ENCODE data around the gene GALNS. TPM values are rescaled to one million over a fixed set of nuclear protein-coding genes. Genes with fewer than 3 reads are reported as not detected.

Gene GALNS
- total and polyA plus RNA-seq, 7 experiments from 2014 or later, result 9.8 to 64.3 (median 49.7) TPM

GRCh38 chr16:88764913-88765349 is 91.8 kb downstream of the GALNS start:
- Mint-ChIP-seq H3K36me3 (no peaks in the 10 kb centered on the region), H3K4me1 (peaks cover 6 to 25% (median 17%) of the 10 kb centered on the region in 7 donors), H3K27ac (no peak overlapping the region), H3K9me3 (peaks cover 0 to 2% (median 0%) of the 10 kb centered on the region in 11 donors), H3K4me3 (no peak overlapping the region), H3K27me3 (no peaks in the 10 kb centered on the region)
- Histone ChIP-seq H3K9me3 (ENCODE audit: control insufficient read depth in 2 of 3, low read length in 3 of 3) (no peaks in the 10 kb centered on the region), H3K36me3 (ENCODE audit: control insufficient read depth in 2 of 3, insufficient read depth in 3 of 3, low read length in 3 of 3) (no peaks in the 10 kb centered on the region), H3K27ac (ENCODE audit: low read depth, low read length) (no peak overlapping the region), H3K27me3 (ENCODE audit: control insufficient read depth in 2 of 2, insufficient read depth in 2 of 2, low read length in 2 of 2) (no peaks in the 10 kb centered on the region), H3K4me1 (ENCODE audit: control insufficient read depth in 2 of 2, insufficient read depth in 2 of 2, low read length in 2 of 2) (peaks cover 2 to 25% of the 10 kb centered on the region in 2 donors), H3K4me3 (ENCODE audit: low read length) (no peak overlapping the region)
- intact Hi-C loops (cut with micrococcal nuclease), result no loop called here
- POLR2A ChIA-PET, result interaction anchor here (0.6 to 1.3 kb wide), 2 partner anchors 16 kb away, joined by 3 read pairs; no protein-coding TSS in a partner anchor
- DNase-seq (no peak), ATAC-seq (no peak)
- CTCF ChIA-PET, result no interaction called here

GRCh38 chr16:88764080-88764479 is 92.7 kb downstream of the GALNS start:
- peaks cover 6 to 23% (median 16%) of the 10 kb centered on the region in 7 donors for H3K4me1 Mint-ChIP-seq
- H3K4me1 ChIP-seq (ENCODE audit: control insufficient read depth in 2 of 2, insufficient read depth in 2 of 2, low read length in 2 of 2), result peaks cover 0 to 26% of the 10 kb centered on the region in 2 donors
- POLR2A ChIA-PET, result interaction anchor here (1.3 kb wide), 1 partner anchor 17 kb away, joined by 3 read pairs; no protein-coding TSS in a partner anchor

More at GRCh38 chr16:88764080-88764479, 92.7 kb downstream of the GALNS start:
- intact Hi-C loops (cut with micrococcal nuclease), result no loop called here
- H3K27me3 ChIP-seq (ENCODE audit: control insufficient read depth in 2 of 2, insufficient read depth in 2 of 2, low read length in 2 of 2), result no peaks in the 10 kb centered on the region
- Mint-ChIP-seq H3K27ac (no peak overlapping the region), H3K4me3 (no peak overlapping the region), H3K9me3 (peaks cover 0 to 2% (median 0%) of the 10 kb centered on the region in 11 donors), H3K36me3 (peaks cover 0 to under 1% (median 0%) of the 10 kb centered on the region in 5 donors), H3K27me3 (no peaks in the 10 kb centered on the region)
- CTCF ChIA-PET, result no interaction called here
- H3K36me3 ChIP-seq (ENCODE audit: control insufficient read depth in 2 of 3, insufficient read depth in 3 of 3, low read length in 3 of 3), result no peaks in the 10 kb centered on the region
- H3K4me3 ChIP-seq (ENCODE audit: low read length), result no peak overlapping the region
- H3K9me3 ChIP-seq (ENCODE audit: control insufficient read depth in 2 of 3, low read length in 3 of 3), result no peaks in the 10 kb centered on the region
- no peak for DNase-seq
- ATAC-seq, result no peak
- H3K27ac ChIP-seq (ENCODE audit: low read depth, low read length), result no peak overlapping the region

Other genes with a start within 250 kb of the GALNS start
- under 1 TPM in 1 of 5 experiments, not detected in 4; 0.37 TPM for gene IL17C, start 218.4 kb downstream of the GALNS start, total RNA-seq
- gene IL17C, start 218.4 kb downstream of the GALNS start, polyA plus RNA-seq, result not detected
- 100 to 1,000 TPM; 240 to 498 (median 281) TPM for gene CYBA, start 205.9 kb downstream of the GALNS start, total RNA-seq
- 100 to 1,000 TPM; 454 to 537 TPM for gene CYBA, start 205.9 kb downstream of the GALNS start, polyA plus RNA-seq
- gene MVD, start 193.9 kb downstream of the GALNS start, total RNA-seq, result 10 to 100 TPM; 37.7 to 66.9 (median 42.7) TPM
- gene MVD, start 193.9 kb downstream of the GALNS start, polyA plus RNA-seq, result 10 to 100 TPM; 12.9 to 23.5 TPM
- 10 to 100 TPM in 1 of 5 experiments, 1 to 10 TPM in 4; 2.7 to 13.0 (median 6.1) TPM for gene SNAI3, start 170.4 kb downstream of the GALNS start, total RNA-seq
- gene SNAI3, start 170.4 kb downstream of the GALNS start, polyA plus RNA-seq, result 10 to 100 TPM in 1 of 2 donors, 1 to 10 TPM in 1; 6.5 to 13.5 TPM
- gene RNF166, start 150.5 kb downstream of the GALNS start, total RNA-seq, result 100 to 1,000 TPM in 4 of 5 experiments, 10 to 100 TPM in 1; 99.8 to 324 (median 133) TPM
- 10 to 100 TPM; 67.7 to 88.9 TPM for gene RNF166, start 150.5 kb downstream of the GALNS start, polyA plus RNA-seq
- 10 to 100 TPM; 26.0 to 43.3 (median 28.3) TPM for gene CTU2, start 150.4 kb downstream of the GALNS start, total RNA-seq
- 10 to 100 TPM; 13.0 to 14.8 TPM for gene CTU2, start 150.4 kb downstream of the GALNS start, polyA plus RNA-seq
- gene PIEZO1, start 71.7 kb downstream of the GALNS start, total RNA-seq, result 100 to 1,000 TPM in 4 of 5 experiments, 10 to 100 TPM in 1; 84.5 to 237 (median 124) TPM
- gene PIEZO1, start 71.7 kb downstream of the GALNS start, polyA plus RNA-seq, result 10 to 100 TPM in 1 of 2 donors, 1 to 10 TPM in 1; 3.6 to 12.2 TPM
- gene CDT1, start 53.2 kb downstream of the GALNS start, total RNA-seq, result 10 to 100 TPM in 1 of 5 experiments, 1 to 10 TPM in 1, under 1 TPM in 2, not detected in 1; 0.35 to 79.2 (median 1.6) TPM
- under 1 TPM; 0.09 to 0.19 TPM for gene CDT1, start 53.2 kb downstream of the GALNS start, polyA plus RNA-seq
- 100 to 1,000 TPM; 134 to 178 (median 161) TPM for gene APRT, start 45.0 kb downstream of the GALNS start, total RNA-seq
- gene APRT, start 45.0 kb downstream of the GALNS start, polyA plus RNA-seq, result 100 to 1,000 TPM; 446 to 513 TPM
- 10 to 100 TPM; 32.3 to 73.4 (median 60.1) TPM for gene TRAPPC2L, start 180 bp upstream of the GALNS start, total RNA-seq
- gene TRAPPC2L, start 180 bp upstream of the GALNS start, polyA plus RNA-seq, result 100 to 1,000 TPM in 1 of 2 donors, 10 to 100 TPM in 1; 96.8 to 112 TPM
- gene PABPN1L, start 9.7 kb upstream of the GALNS start, total RNA-seq, result not detected
- gene PABPN1L, start 9.7 kb upstream of the GALNS start, polyA plus RNA-seq, result not detected
- 10 to 100 TPM in 1 of 5 experiments, 1 to 10 TPM in 1, under 1 TPM in 2, not detected in 1; 0.14 to 25.2 (median 3.2) TPM for gene CBFA2T3, start 120.3 kb upstream of the GALNS start, total RNA-seq
- gene CBFA2T3, start 120.3 kb upstream of the GALNS start, polyA plus RNA-seq, result under 1 TPM; 0.17 to 0.26 TPM
- gene ACSF3, start 236.9 kb upstream of the GALNS start, total RNA-seq, result 10 to 100 TPM; 61.9 to 84.1 (median 74.3) TPM
- 10 to 100 TPM; 26.2 to 45.7 TPM for gene ACSF3, start 236.9 kb upstream of the GALNS start, polyA plus RNA-seq

Measured in naive thymus-derived CD4-positive, alpha-beta T cell (primary cell).